ENCODE data around the gene MALRD1. TPM values are rescaled to one million over a fixed set of nuclear protein-coding genes. Genes with fewer than 3 reads are reported as not detected.

The MALRD1 gene
- total and polyA plus RNA-seq, 2 of the 8 experiments (the other 6 are each of a cell fraction or from before 2014, with no cell fraction given): 0.32 to 0.35 TPM

- no peaks in the 10 kb centered on the region for H3K4me1 ChIP-seq (replicated peaks in 1 of 4; ENCODE audit: control insufficient read depth in 3 of 4, insufficient read depth in 4 of 4, low read length in 3 of 4)
- no peak overlapping the region for H3K4me2 ChIP-seq (ENCODE audit: insufficient read depth in 1 of 2, low read depth in 2 of 2, low read length in 2 of 2)
- no peak overlapping the region for H3K56ac ChIP-seq (replicated peaks; ENCODE audit: insufficient read length, low read depth, low read length)
- no peak overlapping the region for H2BK120ac ChIP-seq (replicated peaks; ENCODE audit: low read depth, low read length)
- H3K79me1 ChIP-seq (ENCODE audit: low read depth, low read length): no peaks in the 10 kb centered on the region
- no peaks in the 10 kb centered on the region for H4K20me1 ChIP-seq (replicated peaks in 1 of 2; ENCODE audit: control insufficient read depth in 1 of 2, insufficient read depth in 2 of 2, low read length in 2 of 2)
- H3K23ac ChIP-seq (ENCODE audit: insufficient read length): no peak overlapping the region
- TF ChIP-seq KDM4A (IDR thresholded peaks at IDR 0.05; ENCODE audit: low read depth, low read length, severe bottlenecking) (no peak), CBX5 (IDR thresholded peaks at IDR 0.05; ENCODE audit: low read depth, low read length) (no peak), BACH1 (IDR thresholded peaks at IDR 0.05; ENCODE audit: low read length) (no peak), GABPA (IDR thresholded peaks at IDR 0.05; ENCODE audit: borderline replicate concordance, insufficient read depth, low read length) (no peak), JUN (IDR thresholded peaks at IDR 0.05; ENCODE audit: low read depth, low read length) (no peak), RFX5 (IDR thresholded peaks at IDR 0.05; ENCODE audit: borderline replicate concordance, low read depth, low read length) (no peak), CBX8 (IDR thresholded peaks at IDR 0.05; ENCODE audit: borderline replicate concordance, low read depth, low read length) (no peak), TCF12 (IDR thresholded peaks at IDR 0.05; ENCODE audit: low read depth, low read length) (no peak), TEAD4 (IDR thresholded peaks at IDR 0.05; ENCODE audit: low read depth, low read length) (no peak), PHF8 (conservative IDR thresholded peaks at IDR 0.05; ENCODE audit: low read depth, low read length) (no peak), ATF2 (IDR thresholded peaks at IDR 0.05; ENCODE audit: low read length) (no peak), JUND (IDR thresholded peaks at IDR 0.05; ENCODE audit: low read length) (no peak), YY1 (IDR thresholded peaks at IDR 0.05; ENCODE audit: low read depth, low read length) (no peak), POU5F1 (IDR thresholded peaks at IDR 0.05; ENCODE audit: low read depth, low read length) (no peak), CREB1 (IDR thresholded peaks at IDR 0.05) (no peak)
- ChIA-PET CTCF (ENCODE audit: partially characterized antibody) (interaction anchor here (1.3 kb wide), 1 partner anchor 332 kb away, joined by 3 read pairs; no protein-coding TSS in a partner anchor), POLR2A (ENCODE audit: partially characterized antibody) (no interaction called here)
- no peak overlapping the region for H3K4me3 ChIP-seq (ENCODE audit: extremely low read depth in 1 of 4, insufficient read depth in 2 of 4, low read depth in 3 of 4, low read length in 4 of 4)
- no peaks in the 10 kb centered on the region for H3K27me3 ChIP-seq (replicated peaks in 1 of 4; ENCODE audit: control insufficient read depth in 3 of 4, extremely low read depth in 1 of 4, insufficient read depth in 3 of 4, low read length in 3 of 4)
- 98% methylated on average over 2 of the region's 2 CpGs; no CpG with 5 or more reads in 1 of the 2 experiments for WGBS, 2 experiments (ENCODE audit: extremely low coverage in 1 of 2, insufficient coverage in 1 of 2, insufficient read length in 1 of 2, insufficient replicate concordance in 2 of 2, low coverage in 1 of 2, low lambda C conversion rate in 2 of 2, missing lambda C conversion rate in 1 of 2)
- no peak overlapping the region for H4K5ac ChIP-seq (ENCODE audit: insufficient read length, low read depth, low read length)
- no peak overlapping the region for H2BK20ac ChIP-seq (ENCODE audit: low read length)
- no peak for DNase-seq (ENCODE audit: low read depth in 1 of 2, low spot score in 2 of 2)
- no peaks in the 10 kb centered on the region for H3K79me2 ChIP-seq (ENCODE audit: control insufficient read depth in 1 of 2, insufficient read depth in 2 of 2, low read length in 2 of 2)
- no peak for FAIRE-seq
- H3K9ac ChIP-seq (replicated peaks in 1 of 4; ENCODE audit: extremely low read depth in 1 of 4, low read depth in 3 of 4, low read length in 3 of 4): no peak overlapping the region
- H2BK12ac ChIP-seq (ENCODE audit: low read depth, low read length): no peak overlapping the region
- no peak overlapping the region for H4K8ac ChIP-seq (ENCODE audit: extremely low read depth, insufficient read depth, low read length)
- no peak overlapping the region for H2BK15ac ChIP-seq (ENCODE audit: low read length)
- no peaks in the 10 kb centered on the region for H3K36me3 ChIP-seq (ENCODE audit: control insufficient read depth in 2 of 4, insufficient read depth in 4 of 4, low read length in 3 of 4)
- no peak overlapping the region for H3K27ac ChIP-seq (ENCODE audit: low read depth, low read length)
- H3K18ac ChIP-seq (ENCODE audit: extremely low read depth, low read length): no peak overlapping the region
- H3K9me3 ChIP-seq (ENCODE audit: insufficient read depth in 2 of 2, low read depth in 1 of 2, low read length in 1 of 2): no peaks in the 10 kb centered on the region
- no peak overlapping the region for H2AK5ac ChIP-seq (ENCODE audit: low read depth, low read length)
- H3K14ac ChIP-seq (ENCODE audit: insufficient read length): no peak overlapping the region
- H4K91ac ChIP-seq (replicated peaks; ENCODE audit: insufficient read length, low read length): no peak overlapping the region
- no peak overlapping the region for H2BK5ac ChIP-seq (ENCODE audit: low read depth, low read length)
- H3K23me2 ChIP-seq (ENCODE audit: low read depth, low read length): no peaks in the 10 kb centered on the region
- H3K4ac ChIP-seq (replicated peaks; ENCODE audit: insufficient read length, low read depth, low read length): no peak overlapping the region
- H2AFZ ChIP-seq (ENCODE audit: low read length): no peak overlapping the region
Measured at GRCh38 chr10:19367176-19367575, 318.6 kb downstream of the MALRD1 start.
